B cell (primary cell): Measurements from ENCODE around the gene CCDC141. TPM values are rescaled to one million over a fixed set of nuclear protein-coding genes. Genes with fewer than 3 reads are reported as not detected.

ENCODE experiments used
- ATAC-seq: fragments of 200-7000 bp; cut with Tn5 transposase; one replicate; pipeline ENCODE4 v1.10.0; 2021; ENCODE audit warnings: low read depth, mild to moderate bottlenecking, moderate number of reproducible peaks, moderate library complexity
- CTCF ChIA-PET: fragments of 350-600 bp; sonication (Branson Sonifier 250); formaldehyde crosslinking; loops from one replicate; lab custom pipeline; 2021; ENCODE audit warnings: antibody characterized with exemption, inconsistent platforms; lab: Charles Lee
- POLR2A ChIA-PET: fragments of 350-600 bp; sonication (Branson Sonifier 250); formaldehyde crosslinking; loops from one replicate; lab custom pipeline; 2021; ENCODE audit warnings: antibody characterized with exemption; lab: Charles Lee
- DNase-seq: peaks from one replicate; pipeline ENCODE4 v3.0.0; 2013
- H2AFZ ChIP-seq: 2 replicates; pipeline ENCODE4 v1.6.1; 2012; ENCODE audit warnings: mild to moderate bottlenecking, low read depth, low read length; ENCODE audit not compliant: insufficient read depth, poor library complexity, severe bottlenecking
- H3K27ac ChIP-seq, 2 donors: 1 replicate in 1 of 2; 2 replicates in 1 of 2; pipeline ENCODE4 v1.5.1; 2012 to 2013; ENCODE audit warnings: low read length in 2 of 2, mild to moderate bottlenecking in 2 of 2, moderate library complexity in 1 of 2
- H3K27me3 ChIP-seq, 4 experiments: fragments of 200-600 bp in 1 of 4; sonication (generic) in 1 of 4; replicated peaks in 1 of 4; 1 replicate in 2 of 4; 2 replicates in 2 of 4; pipeline versions ENCODE4 v1.6.1 to v1.7.0; 2013 to 2016; ENCODE audit warnings: low read length in 3 of 4, mild to moderate bottlenecking in 2 of 4, mixed read lengths in 1 of 4, moderate library complexity in 1 of 4; ENCODE audit not compliant: insufficient read depth in 4 of 4, control insufficient read depth in 3 of 4; ENCODE audit errors: control extremely low read depth in 1 of 4
- H3K36me3 ChIP-seq, 2 experiments: replicated peaks in 1 of 2; 1 replicate in 1 of 2; 2 replicates in 1 of 2; pipeline versions ENCODE4 v1.6.1 to v1.7.1; 2013; ENCODE audit warnings: low read length in 1 of 2; ENCODE audit not compliant: insufficient read depth in 2 of 2, control insufficient read depth in 1 of 2; ENCODE audit errors: control extremely low read depth in 1 of 2, extremely low read depth in 1 of 2
- H3K4me1 ChIP-seq, 2 donors: fragments of 200-600 bp in 1 of 2; sonication (generic) in 1 of 2; 1 replicate in 1 of 2; 2 replicates in 1 of 2; pipeline versions ENCODE4 v1.5.1 to v1.6.1; 2013 to 2017; ENCODE audit warnings: low read length in 2 of 2; ENCODE audit not compliant: control insufficient read depth in 2 of 2, insufficient read depth in 2 of 2
- H3K4me2 ChIP-seq: replicated peaks from 2 replicates; pipeline ENCODE3; 2012; ENCODE audit warnings: mild to moderate bottlenecking, low read depth, low read length; ENCODE audit not compliant: poor library complexity, severe bottlenecking
- H3K4me3 ChIP-seq, 5 experiments: fragments of 200-600 bp in 1 of 5; sonication (generic) in 1 of 5; 1 replicate in 3 of 5; 2 replicates in 2 of 5; pipeline versions ENCODE4 v1.5.1 to v1.7.0; 2011 to 2016; ENCODE audit warnings: low read length in 4 of 5, mild to moderate bottlenecking in 4 of 5, low read depth in 2 of 5, control low read depth in 1 of 5, moderate library complexity in 1 of 5; ENCODE audit not compliant: insufficient read depth in 1 of 5; ENCODE audit errors: control extremely low read depth in 1 of 5, extremely low read depth in 1 of 5
- H3K79me2 ChIP-seq: fragments of 200-600 bp; sonication (generic); one replicate; pipeline ENCODE4 v1.6.0; 2016; ENCODE audit warnings: low read length; ENCODE audit not compliant: control insufficient read depth, insufficient read depth
- H3K9ac ChIP-seq: fragments of 200-600 bp; sonication (generic); 2 replicates; pipeline ENCODE4 v1.6.1; 2017; ENCODE audit warnings: mild to moderate bottlenecking, low read length, moderate library complexity
- H3K9me3 ChIP-seq, 3 donors: one replicate each; pipeline versions ENCODE4 v1.6.1 to v1.7.1; 2013; ENCODE audit warnings: low read length in 2 of 3; ENCODE audit not compliant: control insufficient read depth in 2 of 3, insufficient read depth in 1 of 3; ENCODE audit errors: control extremely low read depth in 1 of 3
- H4K20me1 ChIP-seq: 2 replicates; pipeline ENCODE4 v1.6.0; 2012; ENCODE audit warnings: mild to moderate bottlenecking, low read length; ENCODE audit not compliant: insufficient read depth, control insufficient read depth, poor library complexity, severe bottlenecking
- H3K27ac Mint-ChIP-seq: one replicate; pipeline ENCODE4 v1.8.0; 2021; ENCODE audit warnings: mixed read lengths
- H3K27me3 Mint-ChIP-seq: one replicate; pipeline ENCODE4 v1.8.0; 2021; ENCODE audit warnings: mixed read lengths
- H3K4me1 Mint-ChIP-seq: one replicate; pipeline ENCODE4 v1.8.0; 2021; ENCODE audit warnings: mixed read lengths
- H3K4me3 Mint-ChIP-seq: one replicate; pipeline ENCODE4 v1.8.0; 2021; ENCODE audit warnings: mixed read lengths
- H3K9me3 Mint-ChIP-seq: one replicate; pipeline ENCODE4 v1.8.0; 2022; ENCODE audit warnings: mixed read lengths; ENCODE audit not compliant: insufficient read depth
- CTCF ChIP-seq: fragments of 200-600 bp; IDR thresholded peaks from one replicate; pipeline ENCODE4 v1.8.0; 2022; ENCODE audit warnings: antibody characterized with exemption, mild to moderate bottlenecking
- EZH2 ChIP-seq: IDR thresholded peaks from 2 replicates; pipeline ENCODE4 v1.6.1; 2012; ENCODE audit warnings: borderline replicate concordance, low read depth, mild to moderate bottlenecking, moderate library complexity, low read length; ENCODE audit not compliant: insufficient read depth, poor library complexity, severe bottlenecking
- WGBS: methylation state at CpG from one replicate; pipeline ENCODE4 v1.1.5; 2013; ENCODE audit warnings: missing lambda C conversion rate; ENCODE audit not compliant: insufficient coverage; 5-methylcytosine and 5-hydroxymethylcytosine counted together
- intact Hi-C: fragments of 100-400 bp; cut with micrococcal nuclease; formaldehyde crosslinking; loops from one replicate; pipeline ENCODE4 v1.10.0; 2022
- polyA plus RNA-seq: library from polyadenylated mRNA; depleted of rRNA; stranded (reverse); fragments of >200 nt; gene quantifications from 2 replicates; pipeline ENCODE4 v1.2.3, GENCODE V29; 2012
- total RNA-seq, 2 donors: library from RNA; stranded (reverse); fragments of 120-200 nt in 1 of 2; gene quantifications; 1 replicate in 1 of 2; 2 replicates in 1 of 2; pipeline versions ENCODE4 v1.2.3 to v1.2.4, GENCODE V29; 2013 to 2022

CCDC141 gene
- total and polyA plus RNA-seq, 2 donors (not counting 1 experiment from before 2014, with no cell fraction given): 2.1 to 47.5 TPM

GRCh38 chr2:178846458-178846802 lies 203.5 kb downstream of the CCDC141 start:
- intact Hi-C loops: no loop called here
- no peaks in the 10 kb centered on the region for H3K27me3 ChIP-seq
- no peaks in the 10 kb centered on the region for H3K4me1 Mint-ChIP-seq
- no peaks in the 10 kb centered on the region for H4K20me1 ChIP-seq
- H3K36me3 ChIP-seq: peaks cover 3 to 7% of the 10 kb centered on the region in 2 experiments
- no peak overlapping the region for H2AFZ ChIP-seq
- TF ChIP-seq CTCF (no peak), EZH2 (no peak)
- ATAC-seq (no peak), DNase-seq (no peak)
- H3K79me2 ChIP-seq: no peaks in the 10 kb centered on the region
- POLR2A ChIA-PET: no interaction called here
- peaks cover 4% of the 10 kb centered on the region for H3K9me3 Mint-ChIP-seq
- no peak overlapping the region for H3K9ac ChIP-seq
- 100% methylated on average over 1 of the region's 2 CpGs for WGBS
- no peak overlapping the region for H3K4me3 ChIP-seq
- no peaks in the 10 kb centered on the region for H3K9me3 ChIP-seq
- H3K27me3 Mint-ChIP-seq: no peaks in the 10 kb centered on the region
- no peaks in the 10 kb centered on the region for H3K4me1 ChIP-seq
- no peak overlapping the region for H3K4me3 Mint-ChIP-seq
- no peak overlapping the region for H3K27ac Mint-ChIP-seq
- CTCF ChIA-PET: no interaction called here
- no peak overlapping the region for H3K27ac ChIP-seq
- H3K4me2 ChIP-seq: no peak overlapping the region

DNA sequence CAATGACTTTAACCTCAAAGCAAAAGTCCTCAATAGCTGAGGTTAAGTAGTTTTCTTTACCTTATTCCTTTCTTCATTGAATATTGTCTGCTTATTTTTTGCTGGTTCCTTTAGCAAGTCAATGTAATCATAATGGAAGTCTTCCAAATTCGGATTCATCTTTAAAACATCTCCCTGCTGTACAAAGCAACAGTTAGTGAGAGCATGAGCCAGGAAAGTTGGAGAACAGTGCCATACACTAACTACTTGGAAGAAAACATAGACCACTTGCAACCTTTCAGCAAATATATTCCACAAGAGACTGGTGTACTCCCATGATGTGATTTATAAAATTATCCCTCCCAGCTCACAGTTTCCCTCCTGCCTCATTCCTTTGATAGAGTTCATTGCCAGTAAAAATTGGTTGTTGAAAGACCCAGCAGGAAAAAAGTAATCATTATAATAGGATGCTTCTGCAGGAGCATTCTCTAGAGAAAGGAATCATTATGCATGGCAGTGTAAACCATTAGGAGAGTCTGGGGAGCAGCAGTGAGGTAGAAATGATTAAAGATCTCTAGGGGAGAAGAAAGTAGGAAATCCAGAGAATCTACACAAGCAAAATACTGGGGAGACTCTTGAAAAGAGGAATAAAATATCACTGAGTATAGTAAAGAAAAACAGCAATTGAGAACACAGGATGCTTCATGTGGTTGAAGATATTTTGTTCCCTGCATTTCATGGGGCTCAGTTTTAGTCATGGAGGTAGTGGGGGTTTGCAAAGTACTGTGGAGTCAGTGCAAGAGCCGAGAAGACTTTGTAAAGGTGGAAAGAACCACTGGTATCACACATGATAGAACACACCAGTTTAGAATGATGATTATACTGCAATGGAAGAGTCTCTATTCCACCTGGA lies 204.1 kb downstream of the CCDC141 start:
- Histone ChIP-seq H4K20me1 (no peaks in the 10 kb centered on the region), H3K4me2 (no peak overlapping the region), H2AFZ (no peak overlapping the region), H3K79me2 (no peaks in the 10 kb centered on the region), H3K27me3 (no peaks in the 10 kb centered on the region), H3K4me1 (no peaks in the 10 kb centered on the region), H3K4me3 (no peak overlapping the region), H3K27ac (no peak overlapping the region), H3K36me3 (peaks cover 0 to 6% of the 10 kb centered on the region in 2 experiments), H3K9ac (no peak overlapping the region), H3K9me3 (no peaks in the 10 kb centered on the region)
- no CpG with 5 or more reads among the region's 2 CpGs for WGBS
- Mint-ChIP-seq H3K27me3 (no peaks in the 10 kb centered on the region), H3K9me3 (peaks cover 4% of the 10 kb centered on the region), H3K4me1 (no peaks in the 10 kb centered on the region), H3K27ac (no peak overlapping the region), H3K4me3 (no peak overlapping the region)
- DNase-seq: no peak
- POLR2A ChIA-PET: no interaction called here
- intact Hi-C loops: no loop called here
- CTCF ChIA-PET: interaction anchor here (1.3 kb wide), 1 partner anchor 284 kb away, joined by 5 read pairs; no protein-coding TSS in a partner anchor
- TF ChIP-seq EZH2 (no peak), CTCF (no peak)
- ATAC-seq: no peak
